ENCODE results near the gene DTX3. TPM values are rescaled to one million over a fixed set of nuclear protein-coding genes. Genes with fewer than 3 reads are reported as not detected.

DTX3 gene
- total RNA-seq, 1 experiment from 2014 or later: 0.37 TPM

DNA sequence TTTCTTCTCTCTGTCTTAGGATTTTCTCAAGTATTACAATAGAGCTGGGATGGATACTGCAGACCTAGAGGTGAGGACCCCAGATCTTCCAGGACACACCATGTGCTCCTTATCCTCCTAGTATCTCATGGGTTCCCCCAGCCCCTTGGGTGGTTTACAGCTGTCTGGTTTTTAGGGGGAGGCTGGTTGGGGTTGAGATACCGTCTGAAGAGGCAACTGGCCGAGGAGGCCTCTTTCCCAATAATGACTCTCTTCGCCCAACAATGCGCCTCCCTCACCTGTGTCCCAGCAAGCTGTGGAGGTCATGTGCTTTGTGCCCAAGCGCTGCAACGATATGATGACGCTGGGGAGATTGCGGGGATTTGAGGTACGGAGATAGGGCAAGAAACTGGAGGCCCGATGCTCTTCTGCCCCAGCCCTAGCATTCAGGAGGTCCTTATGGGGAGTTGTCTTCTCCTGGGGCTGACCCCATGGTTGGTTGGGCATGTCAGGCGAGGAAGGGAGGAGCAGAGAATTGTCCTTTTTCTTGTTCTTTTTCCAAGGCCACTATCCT is 10.4 kb downstream of the DTX3 start:
- POLR2A ChIA-PET: no interaction called here
- H3K27me3 ChIP-seq (ENCODE audit: insufficient read depth, low read length): no peaks in the 10 kb centered on the region
- H3K4me2 ChIP-seq (ENCODE audit: low read length): no peak overlapping the region
- RAD21 ChIA-PET (ENCODE audit: low non-redundant PET in 1 of 2, low total read pairs in 2 of 2, uncharacterized antibody in 2 of 2, unreplicated experiment in 2 of 2): no interaction called here
- H3K9me2 ChIP-seq (ENCODE audit: insufficient read depth): no peaks in the 10 kb centered on the region
- no peak overlapping the region for H3K27ac ChIP-seq (ENCODE audit: low read depth, low read length)
- CTCF ChIA-PET: interaction anchor here (1.7 kb wide), 1 partner anchor 31 kb away, joined by 4 read pairs; no protein-coding TSS in a partner anchor
- TF ChIP-seq, protein P1, sequence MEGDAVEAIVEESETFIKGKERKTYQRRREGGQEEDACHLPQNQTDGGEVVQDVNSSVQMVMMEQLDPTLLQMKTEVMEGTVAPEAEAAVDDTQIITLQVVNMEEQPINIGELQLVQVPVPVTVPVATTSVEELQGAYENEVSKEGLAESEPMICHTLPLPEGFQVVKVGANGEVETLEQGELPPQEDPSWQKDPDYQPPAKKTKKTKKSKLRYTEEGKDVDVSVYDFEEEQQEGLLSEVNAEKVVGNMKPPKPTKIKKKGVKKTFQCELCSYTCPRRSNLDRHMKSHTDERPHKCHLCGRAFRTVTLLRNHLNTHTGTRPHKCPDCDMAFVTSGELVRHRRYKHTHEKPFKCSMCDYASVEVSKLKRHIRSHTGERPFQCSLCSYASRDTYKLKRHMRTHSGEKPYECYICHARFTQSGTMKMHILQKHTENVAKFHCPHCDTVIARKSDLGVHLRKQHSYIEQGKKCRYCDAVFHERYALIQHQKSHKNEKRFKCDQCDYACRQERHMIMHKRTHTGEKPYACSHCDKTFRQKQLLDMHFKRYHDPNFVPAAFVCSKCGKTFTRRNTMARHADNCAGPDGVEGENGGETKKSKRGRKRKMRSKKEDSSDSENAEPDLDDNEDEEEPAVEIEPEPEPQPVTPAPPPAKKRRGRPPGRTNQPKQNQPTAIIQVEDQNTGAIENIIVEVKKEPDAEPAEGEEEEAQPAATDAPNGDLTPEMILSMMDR (IDR thresholded peaks at IDR 0.05 in 2 of 3, conservative IDR thresholded peaks at IDR 0.05 in 1 of 3; ENCODE audit: borderline replicate concordance in 1 of 3, insufficient read depth in 1 of 3, low read depth in 2 of 3, low read length in 2 of 3): no peak
- TF ChIP-seq JUND (IDR thresholded peaks at IDR 0.05) (no peak), CBX3 (IDR thresholded peaks at IDR 0.05; ENCODE audit: low read depth) (no peak), POLR2AphosphoS5 (IDR thresholded peaks at IDR 0.05; ENCODE audit: low read depth, low read length) (no peak), RAD21 (IDR thresholded peaks at IDR 0.05; ENCODE audit: low read depth) (no peak), TCF7L2 (IDR thresholded peaks at IDR 0.05; ENCODE audit: borderline replicate concordance, extremely low read depth, insufficient read depth, insufficient read length) (no peak), SP1 (IDR thresholded peaks at IDR 0.05; ENCODE audit: low read depth) (no peak), CEBPB (IDR thresholded peaks at IDR 0.05; ENCODE audit: low read depth) (no peak), EZH2phosphoT487 (IDR thresholded peaks at IDR 0.05; ENCODE audit: borderline replicate concordance) (no peak), FOSL1 (IDR thresholded peaks at IDR 0.05; ENCODE audit: low read depth) (no peak), EGR1 (IDR thresholded peaks at IDR 0.05; ENCODE audit: low read depth) (no peak), ELF1 (IDR thresholded peaks at IDR 0.05; ENCODE audit: borderline replicate concordance, low read depth) (no peak), SRF (IDR thresholded peaks at IDR 0.05; ENCODE audit: low read depth) (no peak), ZFX (IDR thresholded peaks at IDR 0.05) (no peak), ZNF274 (IDR thresholded peaks at IDR 0.05; ENCODE audit: low read depth, low read length) (no peak), YY1 (IDR thresholded peaks at IDR 0.05; ENCODE audit: extremely low read depth, insufficient replicate concordance, low read depth, low read length) (no peak), POLR2A (IDR thresholded peaks at IDR 0.05; ENCODE audit: borderline replicate concordance, extremely low read depth, insufficient read depth, insufficient read length) (no peak), EZH2 (IDR thresholded peaks at IDR 0.05) (no peak)
- TF ChIP-seq, protein P2, sequence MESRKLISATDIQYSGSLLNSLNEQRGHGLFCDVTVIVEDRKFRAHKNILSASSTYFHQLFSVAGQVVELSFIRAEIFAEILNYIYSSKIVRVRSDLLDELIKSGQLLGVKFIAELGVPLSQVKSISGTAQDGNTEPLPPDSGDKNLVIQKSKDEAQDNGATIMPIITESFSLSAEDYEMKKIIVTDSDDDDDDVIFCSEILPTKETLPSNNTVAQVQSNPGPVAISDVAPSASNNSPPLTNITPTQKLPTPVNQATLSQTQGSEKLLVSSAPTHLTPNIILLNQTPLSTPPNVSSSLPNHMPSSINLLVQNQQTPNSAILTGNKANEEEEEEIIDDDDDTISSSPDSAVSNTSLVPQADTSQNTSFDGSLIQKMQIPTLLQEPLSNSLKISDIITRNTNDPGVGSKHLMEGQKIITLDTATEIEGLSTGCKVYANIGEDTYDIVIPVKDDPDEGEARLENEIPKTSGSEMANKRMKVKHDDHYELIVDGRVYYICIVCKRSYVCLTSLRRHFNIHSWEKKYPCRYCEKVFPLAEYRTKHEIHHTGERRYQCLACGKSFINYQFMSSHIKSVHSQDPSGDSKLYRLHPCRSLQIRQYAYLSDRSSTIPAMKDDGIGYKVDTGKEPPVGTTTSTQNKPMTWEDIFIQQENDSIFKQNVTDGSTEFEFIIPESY (IDR thresholded peaks at IDR 0.05; ENCODE audit: extremely low read depth, insufficient replicate concordance, low read length): no peak
- TF ChIP-seq, protein P3, sequence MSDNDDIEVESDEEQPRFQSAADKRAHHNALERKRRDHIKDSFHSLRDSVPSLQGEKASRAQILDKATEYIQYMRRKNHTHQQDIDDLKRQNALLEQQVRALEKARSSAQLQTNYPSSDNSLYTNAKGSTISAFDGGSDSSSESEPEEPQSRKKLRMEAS (IDR thresholded peaks at IDR 0.05): no peak
- intact Hi-C loops (cut with micrococcal nuclease): no loop called here
- no TSS peak for BruUV-seq (replicated peaks)
- ATAC-seq: no peak
- peaks cover 0 to 9% of the 10 kb centered on the region in 2 experiments; a peak in 1 of 4 replicates for H3K4me1 ChIP-seq (ENCODE audit: control insufficient read depth in 1 of 2, insufficient read depth in 2 of 2, low read length in 2 of 2)
- no peak for DNase-seq (ENCODE audit: low read depth, low spot score)
- H3K4me3 ChIP-seq (replicated peaks in 1 of 2; ENCODE audit: low read depth in 1 of 2, low read length in 2 of 2): no peak overlapping the region
- H3K9me3 ChIP-seq (ENCODE audit: control insufficient read depth in 1 of 2, insufficient read depth in 1 of 2, low read depth in 1 of 2, low read length in 2 of 2): no peaks in the 10 kb centered on the region
- H4K20me1 ChIP-seq (ENCODE audit: insufficient read depth): no peaks in the 10 kb centered on the region
- no peaks in the 10 kb centered on the region for H3K79me2 ChIP-seq (ENCODE audit: insufficient read depth, low read length)
- H3K36me3 ChIP-seq (ENCODE audit: control insufficient read depth in 1 of 2, insufficient read depth in 2 of 2, low read length in 2 of 2): no peaks in the 10 kb centered on the region
- no peak overlapping the region for H2AFZ ChIP-seq (ENCODE audit: low read depth, low read length, poor library complexity, severe bottlenecking)
- no peak overlapping the region for H3K9ac ChIP-seq (ENCODE audit: low read length)

All from HCT116 (cell line).